ENCODE results near the gene PAPPA. TPM values are rescaled to one million over a fixed set of nuclear protein-coding genes. Genes with fewer than 3 reads are reported as not detected.
A peak's percentile ranks its signal among the peaks of the same experiment; 100 is the strongest.

Gene PAPPA
- total RNA-seq, 3 donors from 2014 or later: 0.61 to 2.5 (median 1.9) TPM

- ATAC-seq (no peak), DNase-seq (no peak)
- intact Hi-C loops (cut with DNase I, micrococcal nuclease): no loop called here
- no peaks in the 10 kb centered on the region for H3K4me1 ChIP-seq (ENCODE audit: low read depth)
- H3K36me3 ChIP-seq (ENCODE audit: low read depth): no peaks in the 10 kb centered on the region
- H3K9me3 ChIP-seq: no peaks in the 10 kb centered on the region
- no peak overlapping the region for H3K4me3 ChIP-seq
- TF ChIP-seq, protein P1, sequence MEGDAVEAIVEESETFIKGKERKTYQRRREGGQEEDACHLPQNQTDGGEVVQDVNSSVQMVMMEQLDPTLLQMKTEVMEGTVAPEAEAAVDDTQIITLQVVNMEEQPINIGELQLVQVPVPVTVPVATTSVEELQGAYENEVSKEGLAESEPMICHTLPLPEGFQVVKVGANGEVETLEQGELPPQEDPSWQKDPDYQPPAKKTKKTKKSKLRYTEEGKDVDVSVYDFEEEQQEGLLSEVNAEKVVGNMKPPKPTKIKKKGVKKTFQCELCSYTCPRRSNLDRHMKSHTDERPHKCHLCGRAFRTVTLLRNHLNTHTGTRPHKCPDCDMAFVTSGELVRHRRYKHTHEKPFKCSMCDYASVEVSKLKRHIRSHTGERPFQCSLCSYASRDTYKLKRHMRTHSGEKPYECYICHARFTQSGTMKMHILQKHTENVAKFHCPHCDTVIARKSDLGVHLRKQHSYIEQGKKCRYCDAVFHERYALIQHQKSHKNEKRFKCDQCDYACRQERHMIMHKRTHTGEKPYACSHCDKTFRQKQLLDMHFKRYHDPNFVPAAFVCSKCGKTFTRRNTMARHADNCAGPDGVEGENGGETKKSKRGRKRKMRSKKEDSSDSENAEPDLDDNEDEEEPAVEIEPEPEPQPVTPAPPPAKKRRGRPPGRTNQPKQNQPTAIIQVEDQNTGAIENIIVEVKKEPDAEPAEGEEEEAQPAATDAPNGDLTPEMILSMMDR (IDR thresholded peaks at IDR 0.05): no peak
Observed at GRCh38 chr9:116182876-116183275, 29.3 kb downstream of the PAPPA start.

GRCh38 chr9:116187570-116188170 lies 34.1 kb downstream of the PAPPA start:
- DNase-seq (peak in 1 of 3 donors; percentile 33), ATAC-seq (no peak)
- H3K9me3 ChIP-seq: no peaks in the 10 kb centered on the region
- intact Hi-C loops (cut with DNase I, micrococcal nuclease): no loop called here
- H3K36me3 ChIP-seq (ENCODE audit: low read depth): no peaks in the 10 kb centered on the region
- TF ChIP-seq, protein P1 (IDR thresholded peaks at IDR 0.05): no peak
- no peak overlapping the region for H3K4me3 ChIP-seq
- H3K4me1 ChIP-seq (ENCODE audit: low read depth): no peaks in the 10 kb centered on the region

- Histone ChIP-seq H3K4me3 (no peak overlapping the region), H3K36me3 (ENCODE audit: low read depth) (no peaks in the 10 kb centered on the region), H3K4me1 (ENCODE audit: low read depth) (no peaks in the 10 kb centered on the region), H3K9me3 (no peaks in the 10 kb centered on the region)
- intact Hi-C loops (cut with DNase I, micrococcal nuclease): no loop called here
- ATAC-seq: no peak
- TF ChIP-seq, protein P1 (IDR thresholded peaks at IDR 0.05): no peak
- DNase-seq: peak in 1 of 3 donors; percentile 31
Observed at GRCh38 chr9:116189683-116190082, 36.1 kb downstream of the PAPPA start.

DNA sequence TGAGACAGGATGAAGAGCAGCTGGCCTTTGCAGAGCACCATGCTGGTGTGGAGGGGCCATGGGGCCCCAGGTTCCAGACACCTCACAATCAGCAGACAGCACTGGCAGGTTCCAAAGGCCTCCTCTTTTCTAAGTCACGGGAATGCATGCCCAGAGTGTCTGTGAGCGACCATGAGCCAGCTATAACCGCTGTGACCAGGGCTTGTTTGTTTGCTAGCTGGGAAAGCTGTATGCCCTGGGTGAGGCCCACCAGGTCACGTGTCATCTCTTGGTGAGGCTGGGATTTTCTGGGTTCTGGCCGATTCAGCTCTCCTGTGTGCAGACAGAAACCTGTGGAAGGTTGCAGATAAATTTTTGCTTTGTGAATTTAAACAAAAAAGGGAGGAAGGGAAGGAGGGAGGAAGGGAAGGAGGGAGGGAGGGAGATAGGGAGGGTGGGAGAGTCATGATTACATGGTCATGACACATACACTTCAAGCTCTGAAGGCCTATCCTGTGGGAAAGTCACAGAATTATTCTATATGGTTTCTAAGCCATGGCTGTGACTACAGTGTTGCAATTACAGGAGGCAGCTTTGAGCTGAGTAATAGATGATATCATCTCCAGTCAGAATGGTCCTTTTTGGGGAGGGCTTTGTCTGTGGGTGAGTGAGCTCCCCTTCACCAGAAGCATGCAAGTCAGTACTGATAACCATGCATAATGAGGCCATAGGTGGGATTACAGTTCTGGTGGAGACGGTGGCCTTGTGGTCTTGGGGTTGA lies 37.2 kb downstream of the PAPPA start:
- ATAC-seq (no peak), DNase-seq (no peak)
- TF ChIP-seq, protein P1 (IDR thresholded peaks at IDR 0.05): no peak
- no peak overlapping the region for H3K4me3 ChIP-seq
- H3K36me3 ChIP-seq (ENCODE audit: low read depth): no peaks in the 10 kb centered on the region
- intact Hi-C loops (cut with DNase I, micrococcal nuclease): no loop called here
- H3K9me3 ChIP-seq: no peaks in the 10 kb centered on the region
- H3K4me1 ChIP-seq (ENCODE audit: low read depth): no peaks in the 10 kb centered on the region

DNA sequence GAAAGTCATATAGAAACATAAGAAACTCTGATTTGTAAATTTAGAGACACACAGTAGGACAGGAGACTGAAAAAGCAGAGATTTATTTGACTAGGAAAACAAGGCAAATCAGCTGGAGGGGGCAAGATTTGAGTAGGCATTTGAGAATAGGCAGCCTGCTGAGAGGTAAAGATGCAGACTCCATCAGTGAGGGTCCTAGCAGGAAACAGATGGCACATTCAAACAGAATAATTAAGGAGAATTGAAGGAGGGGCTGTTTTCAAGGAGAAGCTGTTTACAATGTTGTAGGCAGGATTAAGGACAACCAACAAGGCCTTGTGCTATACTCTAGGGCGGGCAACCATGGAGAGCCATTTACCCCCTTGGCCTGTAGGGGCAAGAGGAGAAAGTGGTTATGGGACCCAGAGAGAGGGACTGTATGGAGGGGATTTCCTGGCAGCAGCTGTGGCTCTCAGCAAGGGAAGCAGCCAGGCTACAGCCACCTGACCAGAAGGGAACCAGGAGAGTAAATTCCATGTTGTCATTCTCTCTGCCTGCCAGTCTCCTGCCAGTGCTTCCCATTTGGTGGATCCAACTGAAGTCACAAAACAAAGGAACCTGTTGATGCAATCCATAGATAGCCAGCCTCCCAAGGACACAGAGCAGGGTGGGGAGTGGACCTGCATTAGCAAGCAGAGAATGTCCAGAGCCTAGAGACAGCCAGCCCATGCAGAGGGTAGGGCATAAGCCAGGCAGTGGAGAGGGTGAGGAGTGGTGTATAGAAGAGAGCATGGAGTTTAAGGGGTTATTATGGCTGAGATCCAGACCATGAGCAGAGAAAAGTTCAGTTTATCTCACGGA lies 38.2 kb downstream of the PAPPA start:
- intact Hi-C loops (cut with DNase I, micrococcal nuclease): no loop called here

More for the DNA sequence above, 38.2 kb downstream of the PAPPA start:
- DNase-seq (no peak), ATAC-seq (no peak)
- Histone ChIP-seq H3K4me3 (no peak overlapping the region), H3K9me3 (no peaks in the 10 kb centered on the region), H3K4me1 (ENCODE audit: low read depth) (no peaks in the 10 kb centered on the region), H3K36me3 (ENCODE audit: low read depth) (no peaks in the 10 kb centered on the region)
- TF ChIP-seq, protein P1 (IDR thresholded peaks at IDR 0.05): no peak
